HPDE6-E6E7 (cell line): Measurements from ENCODE around the gene PCBP2.
A peak's percentile ranks its signal among the peaks of the same experiment; 100 is the strongest.
"Not testable (repeated sequence)": the region's sequence is repeated elsewhere in the genome, so short reads cannot be mapped to it uniquely, and the experiment has no call there.

Source experiments
- DNase-seq: peaks from one replicate; pipeline ENCODE4 v3.0.0; 2011; ENCODE audit warnings: missing footprints; ENCODE audit errors: extremely low spot score

PCBP2 gene

GRCh38 chr12:53441040-53441833 is 10.7 kb upstream of the PCBP2 start, which contains the start of gene PRR13:
Gene PRR13, plus strand, starts transcription at chr12:53441734. Its CDS starts 981 bp downstream, at chr12:53442715.
- peak; percentile 98 for DNase-seq

- no peak for DNase-seq
Observed at GRCh38 chr12:53443955-53444354, 7.9 kb upstream of the PCBP2 start.

- DNase-seq, result not testable (repeated sequence)
Observed at GRCh38 chr12:53444593-53445325, 7.1 kb upstream of the PCBP2 start.

DNA sequence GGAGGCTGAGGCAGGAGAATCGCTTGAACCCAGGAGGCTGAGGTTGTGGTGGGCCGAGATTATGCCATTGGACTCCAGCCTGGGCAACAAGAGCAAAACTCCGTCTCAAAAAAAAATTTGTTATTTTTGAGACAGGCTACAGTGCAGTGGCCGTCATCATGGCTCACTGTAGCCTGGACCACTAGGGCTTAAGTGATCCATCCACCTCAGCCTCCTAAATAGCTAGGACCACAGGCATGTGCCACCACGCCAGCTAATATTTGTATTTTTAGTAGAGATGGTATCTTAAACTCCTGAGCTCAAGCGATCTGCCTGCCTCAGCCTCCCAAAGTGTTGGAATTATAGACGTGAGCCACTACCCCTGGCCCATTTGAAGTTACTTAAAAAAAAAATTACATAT is 966 bp upstream of the PCBP2 start:
- no peak for DNase-seq

DNA sequence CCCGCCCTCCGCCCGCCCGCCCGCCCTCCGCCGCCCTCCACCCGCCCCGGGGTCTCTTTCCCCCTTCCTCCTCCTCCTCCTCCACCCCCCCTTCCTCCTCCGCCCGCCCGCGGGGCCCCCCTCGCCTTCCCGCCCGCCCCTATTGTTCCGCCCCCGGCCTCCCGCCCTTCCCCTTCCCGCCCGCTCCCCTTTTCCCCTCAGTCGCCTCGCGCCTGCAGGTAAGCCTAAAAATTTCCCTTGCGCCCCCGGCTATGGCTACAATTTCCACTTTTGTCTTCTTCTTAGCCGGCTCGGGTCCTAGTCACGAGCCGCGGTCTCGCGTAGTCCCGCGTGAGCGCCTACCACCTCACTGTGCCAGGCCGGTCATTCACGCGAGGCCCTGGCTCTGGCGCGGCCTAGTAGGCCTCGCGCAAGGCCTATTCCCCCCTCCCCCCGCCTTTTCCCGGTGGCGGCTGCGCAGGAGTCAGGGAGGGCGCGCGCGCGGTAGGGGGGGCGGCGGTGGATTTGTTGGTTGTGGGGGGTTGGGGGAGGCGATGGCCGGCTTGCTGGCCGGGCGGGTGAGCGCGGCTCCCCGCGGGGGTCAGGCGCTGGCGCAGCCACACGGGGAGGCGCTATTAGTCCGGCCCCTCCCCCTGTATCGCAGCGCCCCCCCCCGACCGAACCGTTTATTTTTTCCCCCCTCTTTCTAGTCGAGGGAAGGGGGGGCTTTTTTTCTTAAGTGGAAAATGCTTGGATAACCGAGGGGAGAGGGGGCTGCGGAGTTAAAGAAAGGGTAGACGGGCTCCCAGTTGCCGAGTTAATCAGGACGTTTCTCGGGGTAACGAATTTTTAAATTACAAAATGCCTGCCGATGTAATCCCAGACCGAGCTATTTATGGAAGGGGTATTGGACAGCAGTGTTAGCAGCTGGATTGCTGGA is 516 bp downstream of the PCBP2 start:
- peak; percentile 63 for DNase-seq

DNA sequence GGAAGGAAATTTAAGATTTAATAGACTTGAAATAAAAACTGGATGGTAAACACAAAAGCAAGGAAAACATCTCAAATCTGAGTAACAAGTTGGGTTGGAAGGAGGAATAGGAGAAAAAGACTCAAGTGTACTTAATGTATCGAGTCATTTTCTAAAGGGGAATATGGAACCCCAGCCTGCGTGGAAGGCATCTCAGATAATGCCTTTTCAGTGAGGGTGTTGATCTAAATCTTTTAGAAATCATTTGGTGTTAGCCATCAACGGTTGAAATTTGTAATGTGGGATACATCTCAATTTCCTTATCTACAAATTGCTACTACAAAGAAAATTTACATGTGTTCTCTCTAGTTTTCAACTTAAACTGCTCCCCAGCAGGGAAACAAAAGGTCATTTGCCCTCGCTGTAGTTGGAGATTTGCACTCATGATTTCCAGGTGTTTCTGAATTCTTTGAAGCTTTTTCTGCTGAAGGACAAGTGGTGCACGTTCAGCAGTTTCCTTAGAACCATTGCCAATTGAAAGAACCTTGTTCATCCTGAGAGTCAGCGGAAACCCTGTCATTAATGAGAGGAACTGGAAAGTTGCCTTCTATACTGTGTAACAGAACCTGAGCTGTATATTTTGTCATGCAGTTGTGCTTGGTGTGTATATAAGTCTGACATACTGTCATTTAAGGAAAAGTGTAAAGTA is 2.2 kb downstream of the PCBP2 start:
- no peak for DNase-seq

DNA sequence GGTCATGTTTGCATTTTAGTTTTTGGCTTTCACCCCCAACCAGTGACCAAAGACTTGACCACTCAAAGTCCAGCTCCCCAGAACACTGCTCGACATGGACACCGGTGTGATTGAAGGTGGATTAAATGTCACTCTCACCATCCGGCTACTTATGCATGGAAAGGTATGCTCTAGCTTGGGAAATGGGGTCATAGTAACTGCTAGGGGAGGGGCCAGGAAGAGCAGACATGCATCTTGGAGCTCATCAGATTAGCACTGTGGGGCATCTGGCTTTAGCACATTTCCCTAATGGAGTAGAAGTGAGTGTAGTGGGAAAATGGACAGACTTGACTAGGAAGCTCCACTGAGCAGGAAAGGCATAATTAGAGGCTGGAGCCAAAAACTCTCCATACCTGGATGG is 2.8 kb downstream of the PCBP2 start:
- no peak for DNase-seq

DNA sequence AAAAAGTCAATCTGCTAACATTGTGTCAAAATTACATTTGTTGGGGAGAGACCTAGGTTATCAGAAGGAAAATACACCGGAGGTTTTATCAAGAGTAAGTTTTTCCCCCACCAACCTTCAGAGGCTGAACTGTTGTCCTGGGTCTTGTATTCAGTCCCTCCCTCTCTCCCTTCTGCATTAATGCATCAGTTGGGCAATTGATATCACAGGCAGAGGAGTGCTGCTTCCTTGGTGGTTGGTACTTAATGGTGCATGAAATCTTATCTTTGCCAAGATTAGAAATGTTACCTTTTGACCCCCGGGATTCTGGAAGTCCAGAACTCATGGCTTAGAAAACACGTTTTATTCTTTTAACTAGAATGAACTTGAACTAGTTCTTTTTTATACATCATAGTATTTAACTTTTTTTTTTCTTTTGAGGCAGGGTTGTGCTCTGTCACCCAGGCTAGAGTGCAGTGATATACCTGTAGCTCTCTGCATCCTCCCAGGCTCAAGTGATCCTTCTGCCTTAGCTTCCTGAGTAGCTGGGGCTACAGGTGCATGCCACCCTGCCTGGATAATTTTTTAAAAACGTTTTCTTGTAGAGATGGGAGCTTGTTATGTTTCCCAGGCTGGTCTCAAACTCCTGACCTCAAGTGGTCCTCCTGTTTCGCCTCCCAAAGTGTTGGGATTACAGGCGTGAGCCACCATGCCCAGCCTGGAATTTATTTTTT is 4.9 kb downstream of the PCBP2 start:
- no peak for DNase-seq

DNA sequence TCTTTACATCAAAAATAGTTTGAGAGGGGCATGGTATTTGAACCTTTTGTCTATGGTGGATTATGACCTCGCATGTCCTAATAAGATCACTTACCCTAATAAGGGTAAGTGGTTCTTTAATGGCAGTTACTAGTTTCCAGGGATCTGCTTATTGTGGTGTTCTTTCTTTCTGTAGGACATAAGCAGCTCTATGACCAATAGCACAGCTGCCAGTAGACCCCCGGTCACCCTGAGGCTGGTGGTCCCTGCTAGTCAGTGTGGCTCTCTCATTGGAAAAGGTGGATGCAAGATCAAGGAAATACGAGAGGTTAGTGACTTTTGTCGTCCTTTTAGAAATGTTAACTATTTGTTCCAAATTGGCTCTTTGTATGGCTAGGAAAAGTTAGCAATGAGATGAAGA is 7.2 kb downstream of the PCBP2 start:
- DNase-seq, result no peak

DNA sequence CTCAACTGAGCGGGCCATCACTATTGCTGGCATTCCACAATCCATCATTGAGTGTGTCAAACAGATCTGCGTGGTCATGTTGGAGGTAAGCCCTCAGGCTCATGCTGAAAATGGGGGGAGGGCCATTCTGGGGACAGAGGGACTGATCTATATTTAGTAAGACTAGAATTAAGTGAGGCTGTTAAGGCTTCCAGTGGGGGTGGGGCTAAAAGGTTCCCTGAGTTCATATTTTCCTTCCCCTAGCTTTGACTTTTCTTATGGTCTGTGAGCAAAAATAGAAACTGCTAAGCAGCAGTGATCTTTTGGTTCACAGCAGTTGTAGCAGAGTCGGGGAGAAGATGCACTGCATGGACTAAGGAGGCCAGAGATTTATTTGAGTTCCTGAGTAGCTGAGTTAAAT is 9.2 kb downstream of the PCBP2 start:
- DNase-seq, result no peak

DNA sequence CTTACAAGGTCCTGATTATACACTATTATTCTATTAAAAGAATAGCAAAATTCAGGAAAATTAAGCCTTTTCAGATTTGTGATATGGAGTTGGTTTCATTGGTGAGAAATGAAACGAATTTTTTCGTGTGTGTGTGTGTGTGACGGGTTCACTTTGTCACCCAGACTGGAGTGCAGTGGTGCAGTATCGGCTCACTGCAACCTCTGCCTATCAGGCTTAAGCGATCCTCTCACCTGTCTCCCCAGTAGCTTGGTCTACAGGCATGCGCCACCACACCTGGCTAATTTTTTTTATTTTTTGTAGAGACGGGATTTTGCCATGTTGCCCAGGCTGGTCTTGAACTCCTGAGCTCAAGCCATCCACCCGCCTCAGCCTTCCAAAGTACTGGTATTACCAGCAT is 9.7 kb downstream of the PCBP2 start:
- DNase-seq, result no peak

DNA sequence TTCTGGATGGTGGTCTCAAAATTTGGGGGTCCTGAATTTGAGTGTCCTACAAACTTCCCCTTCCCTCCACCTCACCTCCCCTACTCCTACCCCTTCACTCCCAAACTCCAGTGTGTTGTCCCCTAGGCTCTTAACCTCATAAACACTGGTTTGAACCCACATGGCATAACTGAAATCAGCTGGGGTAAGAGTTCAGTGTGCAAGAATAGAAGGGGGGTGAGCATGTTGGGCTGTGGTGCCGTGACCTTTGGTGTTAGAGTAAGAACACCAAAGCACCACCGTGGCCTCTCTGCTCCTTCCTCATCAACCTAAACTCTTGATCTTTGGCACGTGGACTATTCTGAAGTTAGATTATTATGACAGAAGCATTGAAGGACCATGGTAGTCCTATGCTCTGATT is 11.0 kb downstream of the PCBP2 start:
- DNase-seq, result no peak

DNA sequence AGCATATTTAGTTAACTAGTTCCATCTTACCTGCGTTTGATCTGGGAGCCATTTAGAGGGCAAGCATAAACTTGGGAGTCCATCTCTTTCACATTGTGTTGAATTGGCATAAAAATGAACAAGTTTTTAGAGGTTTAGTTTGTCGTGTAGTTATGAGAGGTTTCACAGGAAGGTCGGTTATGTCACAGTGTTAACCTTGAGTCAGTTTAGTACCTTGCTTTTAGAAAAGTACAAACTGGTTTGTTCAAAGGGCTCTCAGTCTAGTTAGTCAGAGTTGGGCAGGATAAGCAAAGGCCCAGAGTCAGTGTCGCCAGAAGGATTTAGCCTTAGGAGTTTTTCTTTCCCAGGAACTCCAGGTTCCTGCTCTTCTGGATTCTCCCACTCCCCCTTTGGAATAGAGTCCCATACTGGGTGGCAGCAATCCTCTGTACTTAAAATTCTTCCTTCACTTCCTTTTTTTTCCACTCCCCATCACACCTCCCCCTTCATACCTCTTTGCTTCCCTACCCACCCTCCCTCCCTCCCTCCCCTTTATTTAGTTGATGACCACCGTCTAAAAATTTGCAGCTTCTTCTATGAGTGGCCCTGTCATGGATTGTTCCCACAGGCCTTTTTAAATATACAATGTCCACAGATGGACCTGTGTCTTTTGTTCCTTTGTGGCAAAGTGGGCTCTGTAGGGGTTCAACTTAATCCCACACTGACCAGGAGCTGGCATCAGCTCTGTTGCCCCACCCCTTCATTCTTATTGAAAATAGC is 12.1 kb downstream of the PCBP2 start:
- no peak for DNase-seq

DNA sequence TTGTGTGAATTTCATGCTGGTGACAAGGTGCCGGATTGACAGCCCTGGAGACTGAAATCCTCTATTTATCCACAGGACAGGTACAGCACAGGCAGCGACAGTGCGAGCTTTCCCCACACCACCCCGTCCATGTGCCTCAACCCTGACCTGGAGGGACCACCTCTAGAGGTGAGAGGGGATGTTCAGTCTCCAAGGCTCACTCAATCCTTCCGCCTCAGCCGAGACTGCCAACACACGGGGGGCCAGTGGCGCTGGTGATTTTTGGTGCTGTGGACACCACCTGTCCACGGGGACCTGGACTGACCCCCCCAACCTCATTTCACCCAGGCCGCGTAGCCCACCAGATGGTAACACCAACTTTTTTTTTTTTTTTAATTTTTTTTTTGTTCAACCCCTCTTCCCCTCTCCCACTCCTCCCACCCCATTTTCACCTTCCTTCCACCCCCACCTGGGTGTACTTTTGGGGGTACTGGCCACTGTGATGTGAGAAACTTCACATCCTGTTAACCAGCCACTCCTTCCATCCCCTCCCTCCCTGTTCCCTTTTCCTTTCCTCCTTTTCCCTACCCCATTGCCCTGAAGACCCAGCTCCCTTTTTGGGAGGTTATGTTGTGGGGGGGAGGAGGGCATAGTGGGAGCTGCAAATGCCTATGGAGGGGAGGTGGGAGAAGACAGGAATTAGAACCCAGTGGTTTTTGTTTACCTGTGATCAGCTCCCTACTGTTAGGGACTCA is 12.9 kb downstream of the PCBP2 start:
- no peak for DNase-seq

DNA sequence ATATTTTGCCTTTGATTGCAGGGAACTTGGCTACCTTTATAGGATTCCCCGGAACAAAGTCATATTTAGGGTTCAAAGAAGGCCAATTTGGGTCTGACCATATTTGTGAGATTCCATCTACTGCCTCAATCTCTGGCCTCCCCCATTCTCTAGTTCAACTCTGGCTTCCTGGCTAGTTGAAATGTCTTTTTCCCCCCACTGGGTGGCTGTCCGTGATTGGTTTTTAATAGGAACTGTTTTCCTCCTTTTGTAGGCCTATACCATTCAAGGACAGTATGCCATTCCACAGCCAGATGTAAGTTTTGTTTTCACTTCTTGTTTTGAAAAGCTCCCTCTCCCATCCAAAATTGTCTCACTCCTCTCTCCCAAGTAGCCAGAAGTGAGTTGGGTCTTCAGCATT is 13.8 kb downstream of the PCBP2 start:
- DNase-seq, result no peak

GRCh38 chr12:53466640-53467039 is 14.7 kb downstream of the PCBP2 start:
- DNase-seq, result no peak

GRCh38 chr12:53467082-53467481 is 15.2 kb downstream of the PCBP2 start:
- DNase-seq, result no peak

DNA sequence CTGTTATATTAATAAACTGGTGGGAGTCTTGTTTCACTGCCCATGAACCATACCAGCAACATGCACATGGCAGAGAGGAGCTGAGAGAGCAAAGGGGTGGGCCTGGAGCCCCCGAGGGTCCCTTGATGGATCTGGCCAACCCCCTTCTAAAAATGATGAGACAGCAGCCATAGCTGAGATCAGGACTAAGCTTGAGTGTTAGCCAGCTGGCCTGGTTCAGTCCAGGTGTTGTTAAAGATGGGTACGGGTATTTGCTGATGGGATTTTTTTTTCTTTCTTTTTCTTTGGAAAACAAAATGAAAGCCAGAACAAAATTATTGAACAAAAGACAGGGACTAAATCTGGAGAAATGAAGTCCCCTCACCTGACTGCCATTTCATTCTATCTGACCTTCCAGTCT is 16.0 kb downstream of the PCBP2 start:
- no peak for DNase-seq

DNA sequence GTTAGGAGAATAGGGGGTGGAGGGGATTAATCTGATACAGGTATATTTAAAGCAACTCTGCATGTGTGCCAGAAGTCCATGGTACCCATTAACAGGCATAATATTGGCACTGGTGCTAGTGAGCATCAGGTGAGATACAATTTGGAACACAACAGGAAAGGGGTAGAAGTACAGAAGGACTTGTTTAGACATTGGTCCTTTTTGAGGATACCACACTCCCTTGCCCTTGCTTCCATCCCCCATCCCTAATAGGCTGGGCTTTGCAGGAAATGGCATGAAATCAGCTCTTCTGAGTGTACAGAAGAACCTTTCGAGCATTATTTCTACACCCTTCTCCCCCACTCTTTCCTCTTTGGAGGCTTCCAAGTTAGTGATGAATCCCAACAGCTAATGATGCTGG is 16.4 kb downstream of the PCBP2 start:
- no peak for DNase-seq
